ENCODE results near the gene ZNF503.

DNA sequence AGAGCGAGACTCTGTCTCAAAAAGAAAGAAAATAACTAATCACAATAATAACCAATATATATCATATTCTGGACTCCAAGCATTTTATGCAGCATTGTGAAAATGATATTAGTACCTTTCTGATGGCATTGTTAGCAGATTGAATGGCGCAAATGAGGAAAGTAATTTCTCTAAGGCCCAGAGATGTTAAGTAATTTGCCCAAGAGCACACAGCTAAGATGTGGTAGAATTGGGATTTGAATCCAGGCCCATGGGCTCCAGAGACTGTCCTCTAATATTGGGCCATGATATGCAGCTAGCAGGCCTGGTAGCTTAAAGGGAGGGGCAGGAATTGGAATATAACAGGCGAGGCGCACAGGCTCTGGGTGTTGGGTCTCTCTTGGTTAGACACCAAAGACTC, 44.1 kb downstream of the ZNF503 start:
- TF ChIP-seq, protein P1, sequence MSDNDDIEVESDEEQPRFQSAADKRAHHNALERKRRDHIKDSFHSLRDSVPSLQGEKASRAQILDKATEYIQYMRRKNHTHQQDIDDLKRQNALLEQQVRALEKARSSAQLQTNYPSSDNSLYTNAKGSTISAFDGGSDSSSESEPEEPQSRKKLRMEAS (IDR thresholded peaks at IDR 0.05): no peak
- TF ChIP-seq, protein P2, sequence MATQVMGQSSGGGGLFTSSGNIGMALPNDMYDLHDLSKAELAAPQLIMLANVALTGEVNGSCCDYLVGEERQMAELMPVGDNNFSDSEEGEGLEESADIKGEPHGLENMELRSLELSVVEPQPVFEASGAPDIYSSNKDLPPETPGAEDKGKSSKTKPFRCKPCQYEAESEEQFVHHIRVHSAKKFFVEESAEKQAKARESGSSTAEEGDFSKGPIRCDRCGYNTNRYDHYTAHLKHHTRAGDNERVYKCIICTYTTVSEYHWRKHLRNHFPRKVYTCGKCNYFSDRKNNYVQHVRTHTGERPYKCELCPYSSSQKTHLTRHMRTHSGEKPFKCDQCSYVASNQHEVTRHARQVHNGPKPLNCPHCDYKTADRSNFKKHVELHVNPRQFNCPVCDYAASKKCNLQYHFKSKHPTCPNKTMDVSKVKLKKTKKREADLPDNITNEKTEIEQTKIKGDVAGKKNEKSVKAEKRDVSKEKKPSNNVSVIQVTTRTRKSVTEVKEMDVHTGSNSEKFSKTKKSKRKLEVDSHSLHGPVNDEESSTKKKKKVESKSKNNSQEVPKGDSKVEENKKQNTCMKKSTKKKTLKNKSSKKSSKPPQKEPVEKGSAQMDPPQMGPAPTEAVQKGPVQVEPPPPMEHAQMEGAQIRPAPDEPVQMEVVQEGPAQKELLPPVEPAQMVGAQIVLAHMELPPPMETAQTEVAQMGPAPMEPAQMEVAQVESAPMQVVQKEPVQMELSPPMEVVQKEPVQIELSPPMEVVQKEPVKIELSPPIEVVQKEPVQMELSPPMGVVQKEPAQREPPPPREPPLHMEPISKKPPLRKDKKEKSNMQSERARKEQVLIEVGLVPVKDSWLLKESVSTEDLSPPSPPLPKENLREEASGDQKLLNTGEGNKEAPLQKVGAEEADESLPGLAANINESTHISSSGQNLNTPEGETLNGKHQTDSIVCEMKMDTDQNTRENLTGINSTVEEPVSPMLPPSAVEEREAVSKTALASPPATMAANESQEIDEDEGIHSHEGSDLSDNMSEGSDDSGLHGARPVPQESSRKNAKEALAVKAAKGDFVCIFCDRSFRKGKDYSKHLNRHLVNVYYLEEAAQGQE (IDR thresholded peaks at IDR 0.05; ENCODE audit: low read depth): no peak
- TF ChIP-seq CREB1 (IDR thresholded peaks at IDR 0.05; ENCODE audit: low read depth) (no peak), EGR1 (IDR thresholded peaks at IDR 0.05) (no peak), RAD21 (IDR thresholded peaks at IDR 0.05; ENCODE audit: low read depth) (no peak), TCF12 (IDR thresholded peaks at IDR 0.05; ENCODE audit: low read depth) (no peak)
